Heart left ventricle (tissue), 16 donors: ENCODE measurements around the gene JPT1. TPM values are rescaled to one million over a fixed set of nuclear protein-coding genes. Genes with fewer than 3 reads are reported as not detected.

Experiments used
- ATAC-seq, 4 donors: fragments of 200-7000 bp; cut with Tn5 transposase; one replicate each; pipeline ENCODE4 v1.9.1; 2020 to 2022; ENCODE audit warnings: moderate library complexity in 4 of 4, mild to moderate bottlenecking in 3 of 4, moderate number of reproducible peaks in 1 of 4
- DNase-seq, 5 donors: peaks; one replicate each; pipeline ENCODE4 v3.0.0-alpha.2; 2020
- H3K27ac ChIP-seq, 12 donors: fragments of 200-600 bp; sonication (generic) in 4 of 12; one replicate each; pipeline versions ENCODE4 v1.5.0 to v1.8.0; 2016 to 2022; ENCODE audit warnings: mild to moderate bottlenecking in 2 of 12
- H3K27me3 ChIP-seq, 9 donors: fragments of 200-600 bp; sonication (generic) in 2 of 9; one replicate each; pipeline versions ENCODE4 v1.5.1 to v1.8.0; 2016 to 2022; ENCODE audit warnings: mild to moderate bottlenecking in 3 of 9
- H3K36me3 ChIP-seq, 9 donors: fragments of 200-600 bp; sonication (generic) in 2 of 9; one replicate each; pipeline versions ENCODE4 v1.5.0 to v1.8.0; 2018 to 2022; ENCODE audit warnings: mild to moderate bottlenecking in 2 of 9
- H3K4me1 ChIP-seq, 12 donors: fragments of 200-600 bp; sonication (generic) in 4 of 12; one replicate each; pipeline versions ENCODE4 v1.5.0 to v1.8.0; 2016 to 2022; ENCODE audit warnings: mild to moderate bottlenecking in 3 of 12
- H3K4me3 ChIP-seq, 12 donors: fragments of 200-600 bp; sonication (generic) in 4 of 12; one replicate each; pipeline versions ENCODE4 v1.5.0 to v1.8.0; 2017 to 2022; ENCODE audit warnings: mild to moderate bottlenecking in 9 of 12, moderate library complexity in 4 of 12
- H3K9me3 ChIP-seq, 12 donors: fragments of 200-600 bp; sonication (generic) in 4 of 12; one replicate each; pipeline versions ENCODE4 v1.5.0 to v1.8.0; 2016 to 2022; ENCODE audit warnings: mild to moderate bottlenecking in 1 of 12
- POLR2A ChIP-seq, 2 donors: fragments of 450-650 bp; IDR thresholded peaks; one replicate each; pipeline ENCODE4 v1.6.1; 2017; ENCODE audit warnings: antibody characterized with exemption in 2 of 2, mild to moderate bottlenecking in 2 of 2, moderate library complexity in 2 of 2
- WGBS, 4 donors: extraction: QIAGEN DNeasy Blood & Tissue Kit in 2 of 4; methylation state at CpG; one replicate each; pipeline versions ENCODE4 v1.1.5 to v1.1.7; 2013 to 2018; 5-methylcytosine and 5-hydroxymethylcytosine counted together
- intact Hi-C, 10 donors: fragments of 100-400 bp; cut with DNase I; formaldehyde crosslinking; loops; one replicate each; pipeline versions ENCODE4 v1.11.1 to v1.14.2; 2022
- polyA plus RNA-seq, 2 donors: library from polyadenylated mRNA; stranded (reverse); fragments of 200-250 nt; gene quantifications; one replicate each; pipeline ENCODE4 v1.2.3, GENCODE V29; 2013
- total RNA-seq, 9 donors: library from RNA; depleted of rRNA in 2 of 9; stranded (reverse); fragments of >200 nt in 2 of 9; fragmentation: NEBNext Ultra II Directional in 3 of 9; extraction: Animal tissue kit (Norgen Biotek cat#: 25700) in 3 of 9; gene quantifications; one replicate each; pipeline versions ENCODE4 v1.1.0 to v1.2.4, GENCODE V29; 2016 to 2023
- TF ChIP-seq, protein P1 (sequence below), 12 donors: fragments of 200-600 bp; sonication (generic) in 4 of 12; IDR thresholded peaks; one replicate each; pipeline versions ENCODE4 v1.5.0 to v1.8.0; 2018 to 2022; ENCODE audit warnings: antibody characterized with exemption in 12 of 12, mild to moderate bottlenecking in 5 of 12
- donor health status: ischemic (EF 13 %, LVEDD 7.1; RV severe dilation, severe dysfunction).
- donor health status: healthy with polysubstance abuse.
- donor health status: DM: no; HTN: yes; CAD: no.
- donor health status: DM: no; HTN: no; CAD: no.
- donor health status: ischemic (EF 25% LVEDD 6.9; RV normal size, moderate dysfunction).
- donor health status: ischemic (EF 25% LVEDD 5.7; RV mildly dilated, moderate dysfunction).
- donor health status: healthy.
- donor health status: DM: yes; HTN: yes; CAD: no.
- donor health status: ischemic (EF 35%, LVEDD 5.7; RV mildly dilated, moderate dysfunction).
- donor health status: nonischemic (EF 11% LVEDD 7.7; RV severe dilation, severe dysfunction).
- donor health status: DM: yes; HTN: yes; CAD: no.
- donor health status: PGD.
- donor health status: ischemic (EF 29% LVEDD 5.4; RV normal size, mild dysfunction).
- donor health status: nonischemic (EF 23%, LVEDD 6.1; RV moderate dilation, normal function).

JPT1 gene
- total and polyA plus RNA-seq, 11 donors, result 10.4 to 68.0 (median 17.6) TPM

DNA sequence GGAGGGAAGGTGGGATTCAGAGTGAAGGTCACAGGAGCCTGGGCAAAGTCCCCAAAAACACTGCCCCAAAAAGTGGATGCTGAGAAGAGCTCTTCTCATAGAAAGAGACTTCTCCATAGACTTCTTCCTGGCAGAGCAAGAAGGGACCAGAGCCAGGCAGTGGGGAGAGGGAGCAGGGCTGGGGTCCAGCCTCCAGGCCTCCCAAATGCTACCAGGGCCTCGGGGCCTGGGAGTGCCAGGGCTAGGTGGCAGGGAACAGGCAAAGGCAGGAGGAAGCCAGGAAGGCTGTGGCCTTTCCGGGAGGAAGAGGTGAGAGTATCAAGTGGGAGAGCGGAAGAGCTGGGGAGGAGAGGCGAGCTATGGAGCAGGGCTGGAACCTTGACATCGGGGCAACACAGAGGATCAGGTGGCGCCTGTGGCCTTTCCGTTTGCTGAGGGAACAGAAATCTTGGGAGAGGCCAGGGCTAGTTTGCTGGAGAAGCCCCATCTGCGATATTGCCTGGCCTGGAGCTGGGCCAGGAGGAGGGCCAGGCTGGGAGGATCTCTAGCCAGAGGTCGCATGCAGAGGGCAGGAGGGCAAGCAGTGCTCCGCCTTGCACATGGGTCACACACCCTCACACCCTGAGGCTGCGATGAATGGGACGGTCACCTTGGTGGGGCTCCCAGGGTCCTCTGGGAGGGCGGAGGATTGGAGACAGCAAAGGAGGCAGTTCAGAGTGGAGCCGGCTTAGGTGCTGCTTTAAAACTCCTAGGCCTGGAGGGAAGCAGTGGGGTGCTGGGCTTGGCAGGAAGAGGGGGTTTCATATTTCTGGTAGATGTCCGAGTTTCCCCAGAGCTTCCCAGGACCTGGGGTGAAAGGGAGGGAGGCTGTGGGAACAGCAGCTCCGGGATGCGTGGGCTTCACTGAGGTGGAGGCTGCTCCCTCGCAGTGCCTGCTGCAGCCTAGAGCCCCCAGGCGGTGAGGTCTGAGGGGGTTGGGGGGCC is 63.1 kb downstream of the JPT1 start:
- DNase-seq (peak in 2 of 5 donors; percentile 38 to 61), ATAC-seq (peak in 1 of 4 donors; percentile 1)
- Histone ChIP-seq H3K27ac (peak overlapping the region in 10 of 12 donors; percentile 21 to 70 (median 50)), H3K4me3 (no peak overlapping the region), H3K9me3 (no peaks in the 10 kb centered on the region), H3K27me3 (no peaks in the 10 kb centered on the region), H3K4me1 (peaks cover 0 to 53% (median 38%) of the 10 kb centered on the region in 12 donors), H3K36me3 (no peaks in the 10 kb centered on the region)
- 45 to 54% (median 48%) methylated on average over 15 to 19 of the region's 19 CpGs for WGBS, 4 donors
- intact Hi-C loops, result no loop called here
- TF ChIP-seq POLR2A (IDR thresholded peaks at IDR 0.05), result no peak

GRCh38 chr17:75088465-75089417 is 65.6 kb downstream of the JPT1 start:
- TF ChIP-seq, protein P1, sequence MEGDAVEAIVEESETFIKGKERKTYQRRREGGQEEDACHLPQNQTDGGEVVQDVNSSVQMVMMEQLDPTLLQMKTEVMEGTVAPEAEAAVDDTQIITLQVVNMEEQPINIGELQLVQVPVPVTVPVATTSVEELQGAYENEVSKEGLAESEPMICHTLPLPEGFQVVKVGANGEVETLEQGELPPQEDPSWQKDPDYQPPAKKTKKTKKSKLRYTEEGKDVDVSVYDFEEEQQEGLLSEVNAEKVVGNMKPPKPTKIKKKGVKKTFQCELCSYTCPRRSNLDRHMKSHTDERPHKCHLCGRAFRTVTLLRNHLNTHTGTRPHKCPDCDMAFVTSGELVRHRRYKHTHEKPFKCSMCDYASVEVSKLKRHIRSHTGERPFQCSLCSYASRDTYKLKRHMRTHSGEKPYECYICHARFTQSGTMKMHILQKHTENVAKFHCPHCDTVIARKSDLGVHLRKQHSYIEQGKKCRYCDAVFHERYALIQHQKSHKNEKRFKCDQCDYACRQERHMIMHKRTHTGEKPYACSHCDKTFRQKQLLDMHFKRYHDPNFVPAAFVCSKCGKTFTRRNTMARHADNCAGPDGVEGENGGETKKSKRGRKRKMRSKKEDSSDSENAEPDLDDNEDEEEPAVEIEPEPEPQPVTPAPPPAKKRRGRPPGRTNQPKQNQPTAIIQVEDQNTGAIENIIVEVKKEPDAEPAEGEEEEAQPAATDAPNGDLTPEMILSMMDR (IDR thresholded peaks at IDR 0.05), result peak in 1 of 12 donors; percentile 13
- no peak for TF ChIP-seq POLR2A (IDR thresholded peaks at IDR 0.05)
- peaks cover 0 to 55% (median 36%) of the 10 kb centered on the region in 12 donors for H3K4me1 ChIP-seq
- peak overlapping the region; percentile 64 to 97 (median 90) for H3K27ac ChIP-seq
- no peaks in the 10 kb centered on the region for H3K27me3 ChIP-seq
- H3K4me3 ChIP-seq, result peak overlapping the region; percentile 46 to 85 (median 64)
- H3K36me3 ChIP-seq, result no peaks in the 10 kb centered on the region
- peak in 2 of 5 donors; percentile 41 to 63 for DNase-seq
- no peaks in the 10 kb centered on the region for H3K9me3 ChIP-seq
- intact Hi-C loops, result no loop called here
- peak in 3 of 4 donors; percentile 20 to 44 (median 37) for ATAC-seq
- WGBS, 4 donors, result 74 to 85% (median 82%) methylated on average over 8 to 11 of the region's 11 CpGs

DNA sequence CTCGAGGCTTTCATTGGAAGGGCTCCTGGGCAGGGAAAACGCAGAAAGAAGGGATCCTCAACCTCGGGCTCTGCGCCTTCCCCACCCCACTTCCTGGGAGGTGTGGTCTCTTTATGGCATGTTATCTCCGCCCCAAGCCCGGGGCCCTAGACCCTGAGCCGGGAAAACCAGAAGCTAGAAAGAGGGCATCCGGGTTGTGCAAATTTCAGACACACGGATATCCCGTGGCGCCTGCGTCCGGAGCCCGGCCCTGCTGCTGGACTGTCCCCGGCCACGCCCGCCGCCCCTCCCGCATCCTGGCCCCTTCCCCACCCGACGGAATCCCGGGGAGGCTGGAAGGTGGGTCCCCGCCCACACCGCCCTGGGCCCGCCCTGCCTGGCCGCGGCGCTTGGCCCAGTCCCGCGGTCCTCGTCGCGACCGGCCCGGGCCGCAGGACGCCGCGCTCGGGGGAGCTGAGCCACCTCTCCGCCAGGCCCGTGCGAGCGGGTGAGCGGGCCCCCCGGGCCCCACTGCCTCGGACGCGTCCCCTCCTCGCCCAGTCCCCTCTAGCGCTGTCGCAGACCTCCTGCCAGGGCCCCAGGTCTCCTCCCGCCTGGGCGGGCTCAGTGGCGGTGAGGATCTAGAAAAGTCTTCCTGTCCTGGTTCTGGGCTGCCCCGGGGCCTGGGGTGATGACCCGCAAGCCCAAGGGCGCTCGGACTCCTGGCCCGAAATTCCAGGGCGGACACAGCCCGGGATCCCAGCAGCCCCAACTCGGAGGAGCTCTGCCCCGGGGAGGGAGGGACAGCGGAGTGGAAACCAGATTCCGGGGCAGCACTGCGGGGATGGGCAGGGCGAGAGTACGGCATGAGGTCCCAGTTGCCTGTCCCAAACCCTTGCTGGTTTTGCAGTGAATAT is 66.5 kb downstream of the JPT1 start, which contains the start of gene SLC16A5:
SLC16A5 (plus strand) TSS at position 397 of the 896 bp plus-strand sequence. CDS start 5,683 bp downstream, outside the sequence.
- Histone ChIP-seq H3K9me3 (no peaks in the 10 kb centered on the region), H3K27ac (peak within 1 kb of the TSS; percentile 64 to 97 (median 90)), H3K4me1 (peaks cover 0 to 56% (median 36%) of the 10 kb centered on the region in 12 donors), H3K4me3 (peak within 1 kb of the TSS; percentile 46 to 85 (median 64)), H3K36me3 (no peaks in the 10 kb centered on the region), H3K27me3 (no peaks in the 10 kb centered on the region)
- peak in 1 of 2 donors; percentile 57 for TF ChIP-seq POLR2A (IDR thresholded peaks at IDR 0.05)
- TF ChIP-seq, protein P1 (IDR thresholded peaks at IDR 0.05), result no peak
- intact Hi-C loops, result no loop called here
- 2 to 6% (median 3%) methylated on average over 41 to 69 of the region's 69 CpGs for WGBS, 4 donors
- DNase-seq (peak; percentile 91 to 94 (median 93)), ATAC-seq (peak; percentile 82 to 94 (median 93))
